Activated CD8-positive, alpha-beta memory T cell treated with anti-CD3 and anti-CD28 coated beads for 24 hours (primary cell): ENCODE results near the gene ELN.
A peak's percentile ranks its signal among the peaks of the same experiment; 100 is the strongest.

Source experiments
- DNase-seq: peaks from one replicate; pipeline ENCODE4 v3.0.0-alpha.2; 2020

Gene ELN

GRCh38 chr7:74025730-74026129 lies 2.2 kb upstream of the ELN start:
- no peak for DNase-seq

- no peak for DNase-seq
These were observed 1.5 kb upstream of the ELN start for GRCh38 chr7:74026406-74026902.

GRCh38 chr7:74026903-74027682 lies 880 bp upstream of the ELN start:
- DNase-seq: peak; percentile 89

GRCh38 chr7:74028321-74028838 lies 407 bp downstream of the ELN start:
- no peak for DNase-seq

- no peak for DNase-seq
These were observed 1.3 kb downstream of the ELN start for GRCh38 chr7:74029089-74029785.

- DNase-seq: no peak
These were observed 2.0 kb downstream of the ELN start for GRCh38 chr7:74029991-74030415.

GRCh38 chr7:74030861-74031260 lies 2.9 kb downstream of the ELN start:
- no peak for DNase-seq

- no peak for DNase-seq
These were observed 3.6 kb downstream of the ELN start for GRCh38 chr7:74031403-74032190.

- DNase-seq: no peak
These were observed 4.2 kb downstream of the ELN start for GRCh38 chr7:74032191-74032490.

GRCh38 chr7:74032624-74033371 lies 4.8 kb downstream of the ELN start:
- DNase-seq: no peak

GRCh38 chr7:74033372-74034311 lies 5.7 kb downstream of the ELN start:
- DNase-seq: no peak

- DNase-seq: no peak
These were observed 9.6 kb downstream of the ELN start for GRCh38 chr7:74037609-74038008.

GRCh38 chr7:74038194-74038961 lies 10.4 kb downstream of the ELN start:
- DNase-seq: no peak

- no peak for DNase-seq
These were observed 11.4 kb downstream of the ELN start for GRCh38 chr7:74039337-74039736.

- DNase-seq: no peak
These were observed 12.3 kb downstream of the ELN start for GRCh38 chr7:74040101-74040790.

GRCh38 chr7:74040791-74041520 lies 13.0 kb downstream of the ELN start:
- no peak for DNase-seq

GRCh38 chr7:74042746-74043522 lies 15.0 kb downstream of the ELN start:
- no peak for DNase-seq

- no peak for DNase-seq
These were observed 15.6 kb downstream of the ELN start for GRCh38 chr7:74043523-74043951.
